HUES6 (cell line): ENCODE results near the gene STAT4.

ENCODE experiments used
- H3K27ac ChIP-seq: 2 replicates; pipeline ENCODE4 v1.7.0; 2013; ENCODE audit warnings: low read depth, mild to moderate bottlenecking, low read length, inconsistent platforms
- H3K27me3 ChIP-seq: 2 replicates; pipeline ENCODE4 v1.6.1; 2013; ENCODE audit warnings: low read length; ENCODE audit not compliant: control insufficient read depth, insufficient read depth
- H3K36me3 ChIP-seq: 2 replicates; pipeline ENCODE4 v1.6.1; 2013; ENCODE audit warnings: low read length; ENCODE audit not compliant: control insufficient read depth, insufficient read depth
- H3K4me1 ChIP-seq: 2 replicates; pipeline ENCODE4 v1.6.1; 2013; ENCODE audit warnings: low read length; ENCODE audit not compliant: control insufficient read depth, insufficient read depth
- H3K4me3 ChIP-seq: 2 replicates; pipeline ENCODE4 v1.5.1; 2013; ENCODE audit warnings: low read depth, low read length
- H3K9ac ChIP-seq: one replicate; pipeline ENCODE4 v1.6.1; 2013; ENCODE audit warnings: mild to moderate bottlenecking, low read length
- H3K9me3 ChIP-seq: 2 replicates; pipeline ENCODE4 v1.6.1; 2013; ENCODE audit warnings: low read depth, low read length; ENCODE audit not compliant: control insufficient read depth, insufficient read depth

STAT4 gene

DNA sequence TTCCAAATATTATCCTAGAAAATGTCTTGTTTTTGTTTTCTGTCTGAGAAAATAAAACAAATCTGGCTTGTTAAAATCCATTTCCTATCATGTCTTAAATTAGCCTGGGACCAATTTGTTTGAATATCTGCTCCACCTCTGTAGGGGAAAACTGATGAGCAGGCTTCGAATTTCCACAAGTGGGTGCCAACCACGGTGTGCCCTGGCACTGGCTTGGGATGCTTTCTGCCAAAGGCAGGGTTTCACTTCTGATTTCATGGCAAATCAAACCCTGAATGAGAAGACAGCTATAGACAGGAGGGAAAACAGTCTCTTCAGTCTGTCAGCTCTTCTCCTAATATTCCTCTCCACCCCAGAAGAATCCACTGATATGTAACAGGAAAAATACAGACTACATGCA, 33.7 kb upstream of the STAT4 start:
- Histone ChIP-seq H3K27me3 (no peaks in the 10 kb centered on the region), H3K4me3 (no peak overlapping the region)

DNA sequence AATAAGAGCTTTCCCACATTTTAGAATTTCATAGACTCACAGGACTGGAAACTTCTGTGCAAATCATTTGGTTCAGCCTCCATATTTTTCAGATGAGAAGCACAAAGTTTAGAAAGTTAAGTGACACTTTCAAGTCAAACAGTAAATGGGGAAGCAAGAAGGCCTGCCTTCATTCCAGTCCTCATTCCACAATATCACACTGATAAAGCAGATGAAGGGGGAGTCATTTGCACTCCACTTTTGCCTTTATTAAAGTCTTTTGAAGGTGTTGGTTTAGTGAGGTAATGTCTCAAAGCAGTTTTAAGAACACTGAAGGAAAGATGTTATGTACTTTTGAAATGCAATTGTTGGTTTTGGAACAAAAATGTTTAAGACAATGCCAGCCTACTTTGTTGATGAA, 32.7 kb upstream of the STAT4 start:
- H3K4me1 ChIP-seq = no peaks in the 10 kb centered on the region
- no peaks in the 10 kb centered on the region for H3K9me3 ChIP-seq
- H3K9ac ChIP-seq = no peak overlapping the region
- no peaks in the 10 kb centered on the region for H3K36me3 ChIP-seq
- H3K27me3 ChIP-seq = no peaks in the 10 kb centered on the region
- no peak overlapping the region for H3K4me3 ChIP-seq
- H3K27ac ChIP-seq = no peak overlapping the region

More for the DNA sequence above, 33.7 kb upstream of the STAT4 start:
- no peaks in the 10 kb centered on the region for H3K9me3 ChIP-seq
- H3K4me1 ChIP-seq = no peaks in the 10 kb centered on the region
- H3K27ac ChIP-seq = no peak overlapping the region
- H3K9ac ChIP-seq = no peak overlapping the region
- H3K36me3 ChIP-seq = no peaks in the 10 kb centered on the region

DNA sequence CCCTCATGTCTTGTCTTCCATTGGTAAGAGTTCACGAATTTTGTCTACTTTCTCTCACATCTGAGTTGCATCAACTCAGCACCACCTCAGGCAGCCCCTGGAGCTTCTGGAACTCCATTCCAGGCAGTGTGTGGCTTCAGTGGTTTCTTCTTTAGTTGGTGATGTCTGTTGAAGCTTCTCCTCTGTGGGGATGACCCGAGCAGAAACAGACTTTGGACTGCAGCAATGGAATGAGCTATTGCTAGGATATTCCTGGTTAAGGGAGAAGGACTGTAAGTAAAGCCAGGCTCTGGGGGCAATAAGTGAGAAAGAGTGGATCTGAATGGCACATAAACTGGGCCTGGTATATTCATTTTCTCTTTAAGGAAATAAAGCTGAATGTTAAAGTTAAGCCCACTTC, 32.3 kb upstream of the STAT4 start:
- H3K27me3 ChIP-seq = no peaks in the 10 kb centered on the region
- H3K4me3 ChIP-seq = no peak overlapping the region
- no peak overlapping the region for H3K27ac ChIP-seq
- no peak overlapping the region for H3K9ac ChIP-seq
- H3K36me3 ChIP-seq = no peaks in the 10 kb centered on the region
- H3K4me1 ChIP-seq = no peaks in the 10 kb centered on the region
- H3K9me3 ChIP-seq = no peaks in the 10 kb centered on the region

DNA sequence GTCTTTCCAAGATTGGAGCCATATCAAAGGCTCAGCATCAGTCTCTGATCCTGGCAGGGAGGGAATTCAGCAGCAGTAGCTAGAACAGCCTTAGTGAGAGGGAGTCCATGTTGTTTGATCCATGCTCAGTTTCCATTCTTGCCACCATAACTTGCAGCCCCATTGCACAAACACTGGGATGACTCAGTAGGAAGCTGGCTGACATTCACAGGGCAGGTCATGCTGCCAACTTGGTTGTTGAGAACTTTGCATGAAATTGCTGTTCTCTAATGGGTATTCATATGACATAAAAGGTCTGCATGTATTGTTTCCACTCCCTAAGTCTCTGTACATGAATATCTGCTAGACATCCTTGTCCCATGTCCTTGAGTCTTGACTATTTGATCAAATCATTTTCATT, 29.9 kb upstream of the STAT4 start:
- Histone ChIP-seq H3K9me3 (no peaks in the 10 kb centered on the region), H3K27me3 (no peaks in the 10 kb centered on the region), H3K9ac (no peak overlapping the region), H3K36me3 (no peaks in the 10 kb centered on the region), H3K27ac (no peak overlapping the region), H3K4me1 (no peaks in the 10 kb centered on the region), H3K4me3 (no peak overlapping the region)

DNA sequence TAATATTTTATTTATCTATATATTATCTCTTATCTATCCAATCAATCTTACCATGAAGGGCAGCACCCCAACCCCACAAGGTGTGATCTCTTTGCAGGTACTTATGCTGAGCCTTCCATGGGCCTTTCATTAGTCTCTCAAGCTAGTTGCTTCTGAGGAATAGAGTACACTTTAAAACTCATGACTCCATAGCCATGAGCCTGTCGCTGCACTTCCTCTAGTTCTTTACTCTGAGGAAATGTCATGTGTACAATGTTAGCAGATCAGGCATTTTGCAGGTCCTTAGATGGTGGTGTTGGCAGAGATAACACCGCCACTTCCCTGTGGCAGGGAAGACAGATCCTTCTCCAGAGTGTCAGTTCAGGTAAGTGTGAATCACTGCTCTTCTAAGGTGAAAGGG, 29.5 kb upstream of the STAT4 start:
- Histone ChIP-seq H3K9ac (no peak overlapping the region), H3K4me3 (no peak overlapping the region), H3K4me1 (no peaks in the 10 kb centered on the region), H3K36me3 (no peaks in the 10 kb centered on the region), H3K9me3 (no peaks in the 10 kb centered on the region), H3K27me3 (no peaks in the 10 kb centered on the region), H3K27ac (no peak overlapping the region)

DNA sequence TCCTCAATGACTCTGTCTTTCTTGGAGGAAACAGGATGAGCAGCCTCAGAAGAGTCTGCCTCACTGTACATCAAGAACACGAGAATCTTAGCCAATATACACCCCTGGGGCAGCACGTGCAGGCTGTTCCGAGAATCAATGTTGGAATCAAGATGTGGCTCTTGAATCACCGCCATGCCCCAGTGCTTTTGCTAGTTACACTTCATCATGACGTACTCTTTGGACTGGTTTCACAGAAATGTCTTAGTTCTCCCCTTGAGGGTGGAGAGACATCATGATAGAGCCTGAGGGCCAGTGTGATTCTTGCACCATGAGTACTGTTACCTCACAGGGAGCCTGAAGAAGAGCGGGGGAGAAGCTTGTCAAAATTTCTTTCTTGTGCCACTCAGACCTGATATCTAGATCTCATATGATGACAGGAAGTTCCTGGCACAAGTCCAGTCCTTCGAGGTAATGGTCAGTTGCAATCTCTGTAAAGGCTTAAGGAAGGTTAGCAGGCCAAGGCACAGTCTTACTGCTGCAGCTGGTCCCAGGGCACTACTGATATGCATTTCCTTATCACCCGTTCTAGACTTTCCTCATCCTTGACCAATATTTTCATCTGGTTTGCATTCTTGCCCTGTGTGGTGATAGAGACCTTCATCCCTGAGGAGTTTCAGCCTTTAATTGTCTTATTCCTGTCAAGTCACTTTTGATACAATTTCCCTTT, 28.2 kb upstream of the STAT4 start:
- H3K9ac ChIP-seq = no peak overlapping the region
- H3K4me3 ChIP-seq = no peak overlapping the region
- peaks cover 9% of the 10 kb centered on the region for H3K4me1 ChIP-seq
- H3K9me3 ChIP-seq = no peaks in the 10 kb centered on the region
- no peaks in the 10 kb centered on the region for H3K36me3 ChIP-seq
- no peaks in the 10 kb centered on the region for H3K27me3 ChIP-seq
- H3K27ac ChIP-seq = no peak overlapping the region

DNA sequence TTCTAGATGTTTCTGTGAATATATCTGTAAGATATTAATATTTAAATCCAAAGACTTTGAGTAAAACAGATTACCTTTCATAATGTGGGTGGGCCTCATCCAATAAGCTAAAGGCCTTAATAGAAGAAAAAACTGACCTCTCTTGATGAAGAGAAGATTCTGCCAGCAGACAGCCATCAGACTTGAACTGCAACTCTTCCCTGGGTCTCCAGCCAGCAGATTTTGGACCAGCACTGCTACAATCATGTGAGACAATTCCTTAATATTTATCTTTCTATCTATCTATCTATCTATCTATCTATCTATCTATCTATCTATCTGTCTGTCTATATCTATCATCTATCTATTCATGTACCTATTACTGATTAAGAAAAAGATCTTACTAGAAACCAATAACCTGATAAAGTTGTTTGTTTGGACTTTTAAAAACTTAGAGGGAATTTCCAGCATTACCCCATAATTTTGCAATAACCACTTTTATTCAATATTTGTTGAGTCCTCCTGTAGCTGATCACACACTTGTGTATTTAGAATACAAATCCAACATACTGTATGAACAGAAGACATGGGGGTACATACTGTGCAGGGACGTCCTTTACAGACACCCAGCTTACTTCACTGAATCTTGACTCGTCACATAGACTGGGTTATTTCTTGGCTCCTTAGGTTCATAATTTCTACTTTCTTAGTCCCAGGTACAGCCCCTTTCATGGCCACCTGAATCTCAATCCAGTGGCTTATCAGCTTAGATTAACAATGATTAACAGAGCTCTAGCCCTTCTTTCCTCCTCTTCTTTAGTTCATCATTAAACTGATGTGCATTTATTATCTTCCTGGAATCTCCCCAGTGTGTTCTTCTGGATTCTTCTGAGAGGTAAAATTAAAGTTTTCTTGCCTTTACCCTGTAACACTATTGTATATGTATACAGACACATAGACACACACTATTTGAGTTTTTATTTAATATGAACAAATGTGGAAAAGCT, 27.2 kb upstream of the STAT4 start:
- Histone ChIP-seq H3K4me3 (no peak overlapping the region), H3K36me3 (no peaks in the 10 kb centered on the region), H3K27ac (no peak overlapping the region), H3K27me3 (no peaks in the 10 kb centered on the region), H3K9ac (no peak overlapping the region), H3K9me3 (no peaks in the 10 kb centered on the region), H3K4me1 (peaks cover 11% of the 10 kb centered on the region)

DNA sequence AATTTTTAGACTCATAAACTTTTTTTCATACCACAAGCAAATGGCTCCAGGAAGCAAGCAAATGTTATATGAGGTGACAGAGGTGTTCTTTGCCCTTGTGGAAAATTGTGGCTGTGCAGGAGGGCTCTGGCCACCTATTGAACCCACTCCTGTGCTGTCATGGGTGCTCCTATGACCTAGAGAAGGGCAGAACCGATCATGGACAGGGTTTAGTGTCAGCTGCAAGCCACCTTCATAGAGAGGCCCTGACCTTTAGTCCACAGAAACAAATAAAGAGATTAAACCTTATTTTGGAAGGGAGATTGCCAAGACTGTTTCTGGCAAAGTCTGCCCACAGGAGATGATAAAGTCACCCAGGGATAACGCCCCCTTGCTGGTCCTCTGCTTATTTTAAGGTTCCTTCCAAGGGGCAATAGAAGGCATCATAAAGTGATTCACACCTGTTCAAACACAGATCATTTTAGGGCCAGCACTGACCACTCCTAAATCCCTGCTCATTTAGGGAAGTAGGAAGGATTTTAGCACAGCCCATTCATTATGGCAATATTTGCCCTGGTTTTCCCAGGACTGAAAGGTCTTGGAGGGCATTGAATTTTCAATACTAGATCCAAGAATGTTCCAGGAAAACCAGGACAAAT, 26.1 kb upstream of the STAT4 start:
- Histone ChIP-seq H3K9me3 (no peaks in the 10 kb centered on the region), H3K27me3 (no peaks in the 10 kb centered on the region), H3K4me3 (no peak overlapping the region), H3K9ac (no peak overlapping the region), H3K27ac (no peak overlapping the region), H3K4me1 (peaks cover 11% of the 10 kb centered on the region), H3K36me3 (no peaks in the 10 kb centered on the region)

DNA sequence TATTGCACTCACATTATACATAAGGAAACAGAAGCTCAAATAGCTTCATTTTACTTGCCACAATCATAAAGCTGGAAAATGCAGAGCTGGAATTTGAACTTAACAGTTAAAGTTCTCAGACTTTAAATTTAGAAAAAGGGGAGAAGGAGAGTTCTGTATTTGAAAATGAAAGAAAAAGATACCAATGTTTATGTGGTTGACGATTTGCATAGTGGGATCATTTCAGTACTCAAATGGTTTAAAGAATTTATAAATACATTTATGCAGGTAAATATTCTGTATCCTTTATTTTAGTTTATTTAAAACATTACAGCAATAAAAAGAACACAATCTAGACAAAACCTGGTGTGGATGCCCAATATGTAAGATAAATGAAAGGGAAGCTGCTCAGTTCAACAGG, 25.5 kb upstream of the STAT4 start:
- Histone ChIP-seq H3K9me3 (no peaks in the 10 kb centered on the region), H3K27ac (no peak overlapping the region), H3K4me1 (peaks cover 14% of the 10 kb centered on the region), H3K9ac (no peak overlapping the region), H3K27me3 (no peaks in the 10 kb centered on the region), H3K36me3 (no peaks in the 10 kb centered on the region), H3K4me3 (no peak overlapping the region)

DNA sequence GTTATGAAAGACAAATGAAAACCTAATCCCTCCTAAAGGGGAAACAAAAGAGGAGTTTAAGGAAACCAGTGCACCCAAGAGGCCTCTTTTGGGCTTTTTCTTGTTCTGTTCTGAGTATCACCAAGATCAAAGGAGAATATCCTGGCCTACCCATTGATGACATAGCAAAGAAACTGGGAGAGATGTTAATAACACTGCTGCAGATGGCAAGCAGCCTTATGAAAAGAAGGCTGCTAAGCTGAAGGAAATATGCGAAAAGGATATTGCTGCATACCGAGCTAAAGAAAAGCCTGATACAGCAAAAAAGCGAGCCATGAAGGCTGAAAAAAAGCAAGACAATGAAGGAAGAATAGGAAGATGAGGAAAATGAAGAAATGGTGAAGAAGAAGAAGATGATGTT, 23.6 kb upstream of the STAT4 start:
- Histone ChIP-seq H3K36me3 (no peaks in the 10 kb centered on the region), H3K9ac (no peak overlapping the region), H3K27me3 (no peaks in the 10 kb centered on the region), H3K9me3 (no peaks in the 10 kb centered on the region), H3K4me1 (peaks cover 14% of the 10 kb centered on the region), H3K4me3 (no peak overlapping the region), H3K27ac (no peak overlapping the region; the same call in 1 of the 2 replicates)

DNA sequence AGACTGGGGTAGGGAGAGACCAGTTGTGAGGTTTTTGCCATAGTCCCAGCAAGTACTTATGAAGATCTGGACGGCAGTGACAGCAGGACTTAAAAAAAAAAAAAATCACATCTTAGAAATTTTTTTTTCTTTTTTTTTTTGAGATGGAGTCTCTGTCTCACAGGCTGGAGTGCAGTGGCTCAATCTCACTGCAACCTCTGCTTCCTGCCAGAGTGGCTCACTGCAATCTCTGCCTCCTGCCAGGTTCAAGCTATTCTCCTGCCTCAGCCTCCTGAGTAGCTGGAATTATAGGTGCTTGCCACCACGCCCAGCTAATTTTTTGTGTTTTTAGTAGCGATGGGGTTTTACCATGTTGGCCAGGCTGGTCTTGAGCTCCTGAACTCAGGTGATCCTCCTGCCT, 22.4 kb upstream of the STAT4 start:
- Histone ChIP-seq H3K36me3 (no peaks in the 10 kb centered on the region), H3K27me3 (no peaks in the 10 kb centered on the region), H3K4me1 (peaks cover 14% of the 10 kb centered on the region), H3K9ac (no peak overlapping the region), H3K27ac (no peak overlapping the region), H3K4me3 (no peak overlapping the region), H3K9me3 (no peaks in the 10 kb centered on the region)
